Tongue (tissue), 1 donor: Measurements from ENCODE around the gene NELFCD. TPM values are rescaled to one million over a fixed set of nuclear protein-coding genes. Genes with fewer than 3 reads are reported as not detected.

Experiments
- total RNA-seq: library from RNA; depleted of rRNA; stranded (reverse); fragments of >200 nt; gene quantifications from one replicate; pipeline ENCODE4 v1.2.3, GENCODE V29; 2014

The NELFCD gene
- total RNA-seq, 1 donor from 2014 or later = 53.6 TPM

Other genes starting within 250 kb of the NELFCD start
- gene GNAS-AS1, start 130.4 kb upstream of the NELFCD start, total RNA-seq = 2.5 TPM
- 1,595 TPM for gene GNAS, start 128.5 kb upstream of the NELFCD start, total RNA-seq
- gene CTSZ, start 26.0 kb downstream of the NELFCD start, total RNA-seq = 90.7 TPM
- 1.8 TPM for gene TUBB1, start 38.2 kb downstream of the NELFCD start, total RNA-seq
- gene ATP5F1E, start 51.1 kb downstream of the NELFCD start, total RNA-seq = 16.1 TPM
- 57.6 TPM for gene PRELID3B, start 61.5 kb downstream of the NELFCD start, total RNA-seq
- 0.41 TPM for gene ZNF831, start 182.6 kb downstream of the NELFCD start, total RNA-seq